Measurements from ENCODE around the gene GATA1.

Gene GATA1

DNA sequence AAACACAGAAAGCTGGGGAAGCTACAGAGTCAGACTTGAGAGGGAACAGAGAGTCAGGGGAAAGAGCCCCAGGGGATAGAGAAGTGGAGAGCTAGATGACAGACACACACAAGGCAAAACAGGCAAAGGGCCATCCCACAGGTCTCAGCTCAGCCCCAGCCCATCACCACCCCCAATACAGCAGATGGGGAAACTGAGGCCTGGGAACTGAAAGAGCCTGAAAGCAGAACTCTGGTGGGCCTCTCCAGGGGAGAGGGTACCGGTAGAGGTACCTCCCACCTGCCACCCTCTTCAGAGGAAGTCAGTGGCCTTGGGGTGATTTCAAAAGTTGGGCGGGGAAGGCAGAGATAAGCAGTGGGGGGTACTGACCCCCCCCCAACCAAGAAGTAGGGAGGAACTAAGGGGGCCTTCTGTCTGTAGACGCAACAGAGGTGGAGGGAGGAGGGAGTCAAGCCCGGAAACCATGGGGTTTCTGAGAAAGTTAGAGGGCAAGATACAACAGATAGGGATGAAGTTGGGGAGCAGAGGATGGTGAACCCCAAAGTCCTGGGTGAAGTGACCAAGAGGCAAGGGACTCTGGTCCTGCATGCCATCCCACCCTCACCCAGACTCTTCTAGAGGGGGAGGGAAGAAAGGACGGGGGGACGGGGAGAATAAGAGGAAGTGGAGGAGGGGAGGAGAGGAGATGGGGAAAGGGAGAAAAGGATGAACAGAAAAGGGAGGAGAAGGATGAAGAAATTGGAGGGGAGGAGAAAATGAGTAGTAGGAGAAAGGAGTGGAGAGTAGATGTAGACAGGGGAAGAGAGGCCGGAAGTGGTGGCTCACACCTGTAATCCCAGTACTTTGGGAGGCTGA is 3.2 kb downstream of the GATA1 start:
- no peak overlapping the region for H3K27ac ChIP-seq
- H3K4me3 ChIP-seq, result no peak overlapping the region
- no peak for DNase-seq (ENCODE audit: low spot score)
- TF ChIP-seq CTCF (IDR thresholded peaks at IDR 0.05), result no peak

DNA sequence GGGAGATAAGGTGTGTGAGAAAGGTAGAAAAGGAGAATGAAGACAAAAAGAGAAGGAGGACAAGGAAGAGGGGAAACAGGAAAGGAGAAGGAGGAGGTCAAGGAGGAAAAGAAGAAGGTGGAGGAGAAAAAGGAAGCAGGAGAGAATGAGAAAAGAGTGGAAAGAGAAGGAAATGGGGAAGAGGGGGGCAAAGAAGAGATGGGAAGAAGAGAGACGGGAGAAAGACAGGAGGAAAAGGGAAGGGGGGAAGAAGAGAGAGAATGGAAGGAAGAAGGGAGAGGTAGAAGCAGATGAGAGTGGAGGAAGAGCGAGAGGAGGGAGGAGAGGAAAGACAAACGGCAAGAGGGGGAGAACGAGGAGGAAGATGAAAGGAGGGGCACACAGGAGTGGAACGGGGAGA is 4.1 kb downstream of the GATA1 start:
- Histone ChIP-seq H3K4me3 (no peak overlapping the region), H3K27ac (no peak overlapping the region)
- DNase-seq (ENCODE audit: low spot score), result no peak
- TF ChIP-seq CTCF (IDR thresholded peaks at IDR 0.05), result no peak

- no peak for DNase-seq (ENCODE audit: low spot score)
Measured at GRCh38 chrX:48791063-48791820, 4.9 kb downstream of the GATA1 start.

GRCh38 chrX:48792219-48792618 is 5.8 kb downstream of the GATA1 start:
- H3K4me3 ChIP-seq, result no peak overlapping the region
- H3K27ac ChIP-seq, result no peak overlapping the region
- TF ChIP-seq CTCF (IDR thresholded peaks at IDR 0.05), result no peak
- no peak for DNase-seq (ENCODE audit: low spot score)

More at GRCh38 chrX:48791063-48791820, 4.9 kb downstream of the GATA1 start:
- Histone ChIP-seq H3K27ac (no peak overlapping the region), H3K4me3 (no peak overlapping the region)
- TF ChIP-seq CTCF (IDR thresholded peaks at IDR 0.05), result no peak

DNA sequence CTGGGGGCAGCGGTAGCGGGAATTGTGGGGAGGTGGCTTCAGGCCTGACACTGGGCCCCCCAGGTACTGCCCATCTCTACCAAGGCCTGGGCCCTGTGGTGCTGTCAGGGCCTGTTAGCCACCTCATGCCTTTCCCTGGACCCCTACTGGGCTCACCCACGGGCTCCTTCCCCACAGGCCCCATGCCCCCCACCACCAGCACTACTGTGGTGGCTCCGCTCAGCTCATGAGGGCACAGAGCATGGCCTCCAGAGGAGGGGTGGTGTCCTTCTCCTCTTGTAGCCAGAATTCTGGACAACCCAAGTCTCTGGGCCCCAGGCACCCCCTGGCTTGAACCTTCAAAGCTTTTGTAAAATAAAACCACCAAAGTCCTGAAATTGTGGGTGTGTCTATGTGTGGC is 7.5 kb downstream of the GATA1 start:
- TF ChIP-seq CTCF (IDR thresholded peaks at IDR 0.05), result no peak
- DNase-seq (ENCODE audit: low spot score), result no peak
- no peak overlapping the region for H3K4me3 ChIP-seq
- no peak overlapping the region for H3K27ac ChIP-seq

DNA sequence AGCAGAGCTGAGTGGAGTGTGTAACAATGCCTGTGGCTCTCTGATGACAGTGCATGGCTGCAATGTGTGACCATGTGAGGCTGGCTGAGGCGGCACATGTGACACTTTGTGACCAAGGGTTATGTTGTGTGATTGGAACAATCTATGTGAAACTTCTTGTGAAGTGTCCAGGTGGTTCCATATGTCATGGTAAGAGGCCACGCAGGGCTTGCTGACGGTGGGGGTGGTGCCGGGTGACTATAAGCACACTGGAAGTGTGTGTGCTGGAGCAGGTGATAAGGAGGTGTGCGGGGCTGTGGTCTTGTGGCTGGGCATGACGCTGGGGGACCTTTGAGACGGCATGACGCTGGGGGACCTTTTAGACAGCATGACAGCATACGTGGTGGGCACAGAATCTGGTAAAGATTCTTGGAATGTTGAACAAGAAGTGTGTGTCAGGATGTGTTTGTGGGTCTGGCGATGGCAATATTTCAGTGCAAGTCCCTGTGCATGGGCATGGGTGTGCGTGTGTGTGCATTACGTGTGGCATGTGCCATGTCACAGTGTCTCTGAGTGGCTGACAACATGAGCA is 8.0 kb downstream of the GATA1 start:
- DNase-seq (ENCODE audit: low spot score), result no peak
- TF ChIP-seq CTCF (IDR thresholded peaks at IDR 0.05), result no peak
- Histone ChIP-seq H3K4me3 (no peak overlapping the region), H3K27ac (no peak overlapping the region)

Measured in coronary artery (tissue), 2 donors.